Measurements from ENCODE around the gene PTEN. TPM values are rescaled to one million over a fixed set of nuclear protein-coding genes. Genes with fewer than 3 reads are reported as not detected.

Gene PTEN
- total RNA-seq, 6 experiments from 2014 or later, result 49.3 to 72.7 (median 63.5) TPM

- peaks cover 24% of the 10 kb centered on the region for H3K4me1 Mint-ChIP-seq (ENCODE audit: low read depth)
Observed at GRCh38 chr10:88012641-88013040, 149.2 kb downstream of the PTEN start.

GRCh38 chr10:88017781-88018180 lies 154.4 kb downstream of the PTEN start:
- Mint-ChIP-seq H3K9me3 (no peaks in the 10 kb centered on the region), H3K4me3 (no peak overlapping the region), H3K27me3 (ENCODE audit: insufficient read depth) (no peaks in the 10 kb centered on the region), H3K36me3 (ENCODE audit: low read depth) (no peaks in the 10 kb centered on the region; the same call in 1 of the 2 replicates), H3K4me1 (ENCODE audit: low read depth) (peaks cover 27% of the 10 kb centered on the region), H3K27ac (no peak overlapping the region)
- DNase-seq, result no peak
- no peak for TF ChIP-seq CTCF (IDR thresholded peaks at IDR 0.05)

More at GRCh38 chr10:88012641-88013040, 149.2 kb downstream of the PTEN start:
- TF ChIP-seq CTCF (IDR thresholded peaks at IDR 0.05), result no peak
- Mint-ChIP-seq H3K27ac (no peak overlapping the region), H3K27me3 (ENCODE audit: insufficient read depth) (no peaks in the 10 kb centered on the region; the same call in 1 of the 2 replicates), H3K36me3 (ENCODE audit: low read depth) (no peaks in the 10 kb centered on the region), H3K9me3 (no peaks in the 10 kb centered on the region), H3K4me3 (no peak overlapping the region)
- DNase-seq, result peak; percentile 22

GRCh38 chr10:88019753-88020152 lies 156.3 kb downstream of the PTEN start:
- Mint-ChIP-seq H3K27me3 (ENCODE audit: insufficient read depth) (no peaks in the 10 kb centered on the region), H3K4me3 (no peak overlapping the region), H3K27ac (peak overlapping the region; percentile 19; the same call in 1 of the 2 replicates), H3K36me3 (ENCODE audit: low read depth) (peaks cover 7% of the 10 kb centered on the region; the same call in 1 of the 2 replicates), H3K4me1 (ENCODE audit: low read depth) (peaks cover 30% of the 10 kb centered on the region), H3K9me3 (no peaks in the 10 kb centered on the region)
- DNase-seq, result peak; percentile 44
- TF ChIP-seq CTCF (IDR thresholded peaks at IDR 0.05), result no peak

Other genes starting within 250 kb of the PTEN start
- 100 to 1,000 TPM; 388 to 630 (median 429) TPM for gene PAPSS2, start 203.7 kb upstream of the PTEN start, total RNA-seq (2021; fragmentation: NEBNext Ultra II Directional; extraction: Animal tissue kit (Norgen Biotek cat#: 25700))
- 10 to 100 TPM; 33.4 to 44.4 (median 35.8) TPM for gene ATAD1, start 45.4 kb upstream of the PTEN start, total RNA-seq (2021; fragmentation: NEBNext Ultra II Directional; extraction: Animal tissue kit (Norgen Biotek cat#: 25700))
- under 1 TPM; 0.65 to 0.77 (median 0.73) TPM for gene KLLN, start 92 bp upstream of the PTEN start, total RNA-seq (2021; fragmentation: NEBNext Ultra II Directional; extraction: Animal tissue kit (Norgen Biotek cat#: 25700))

Measured in HFFc6 (cell line).